HL-60 (cell line): ENCODE data around the gene MRPS2.
A peak's percentile ranks its signal among the peaks of the same experiment; 100 is the strongest.

Source experiments
- DNase-seq, 2 experiments: peaks; one replicate each; pipeline ENCODE4 v3.0.0-alpha.2; 2010 to 2020; ENCODE audit warnings: low read depth in 1 of 2, low spot score in 1 of 2
- H3K27ac ChIP-seq: fragments of 250-450 bp; sonication (Bioruptor Pico); replicated peaks from 2 replicates; pipeline ENCODE4 v1.5.1; 2020; ENCODE audit warnings: mild to moderate bottlenecking, moderate library complexity
- H3K27me3 ChIP-seq: fragments of 250-450 bp; sonication (Bioruptor Pico); 2 replicates; pipeline ENCODE4 v1.5.1; 2021; ENCODE audit warnings: mild to moderate bottlenecking, moderate library complexity; ENCODE audit not compliant: insufficient read depth, poor library complexity, severe bottlenecking
- H3K4me3 ChIP-seq: replicated peaks from 2 replicates; pipeline ENCODE4 v1.5.1; 2011; ENCODE audit warnings: mild to moderate bottlenecking, control low read depth, low read length; ENCODE audit not compliant: insufficient read depth
- GABPA ChIP-seq: IDR thresholded peaks from 2 replicates; pipeline ENCODE4 v1.6.1; 2012; ENCODE audit warnings: low read depth
- POLR2AphosphoS5 ChIP-seq: IDR thresholded peaks from 2 replicates; pipeline ENCODE4 v1.6.1; 2012; ENCODE audit warnings: low read depth
- SPI1 ChIP-seq: IDR thresholded peaks from 2 replicates; pipeline ENCODE4 v1.6.1; 2012; ENCODE audit warnings: low read depth, mild to moderate bottlenecking, borderline replicate concordance
- TF ChIP-seq, protein P1 (sequence below): IDR thresholded peaks from one replicate; pipeline ENCODE4 v1.5.1; 2011; ENCODE audit warnings: low read length, control low read depth, inconsistent platforms; ENCODE audit not compliant: insufficient read depth
- TF ChIP-seq, protein P2 (sequence below): IDR thresholded peaks from 2 replicates; pipeline ENCODE4 v1.6.1; 2012; ENCODE audit warnings: low read depth; ENCODE audit not compliant: insufficient replicate concordance

Gene MRPS2

DNA sequence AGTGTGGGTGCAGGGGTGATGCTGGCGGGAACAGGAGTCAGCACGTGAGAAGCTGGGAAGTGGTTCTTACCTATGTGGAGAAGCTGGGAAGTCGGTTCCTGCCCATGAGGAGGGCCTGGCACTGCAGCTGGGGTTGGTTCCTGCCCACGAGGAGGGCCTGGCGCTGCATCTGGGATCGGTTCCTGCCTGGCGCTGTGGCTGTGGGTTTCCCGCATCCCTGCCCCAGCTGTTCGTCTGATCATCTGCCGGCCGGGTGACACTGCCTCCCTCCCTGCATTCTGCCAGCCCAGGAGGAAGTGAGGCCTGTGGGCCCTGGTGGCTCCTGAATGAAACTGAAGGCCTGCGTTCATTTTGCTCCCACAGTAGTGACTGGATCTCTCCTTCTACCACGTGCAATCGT lies 50.5 kb downstream of the MRPS2 start:
- Histone ChIP-seq H3K27ac (no peak overlapping the region), H3K27me3 (peaks cover 2% of the 10 kb centered on the region), H3K4me3 (no peak overlapping the region)
- DNase-seq: peak in 1 of 2 experiments; percentile 4
- TF ChIP-seq POLR2AphosphoS5: no peak
- peak; percentile 15; the same call in 1 of the 2 replicates for TF ChIP-seq SPI1

DNA sequence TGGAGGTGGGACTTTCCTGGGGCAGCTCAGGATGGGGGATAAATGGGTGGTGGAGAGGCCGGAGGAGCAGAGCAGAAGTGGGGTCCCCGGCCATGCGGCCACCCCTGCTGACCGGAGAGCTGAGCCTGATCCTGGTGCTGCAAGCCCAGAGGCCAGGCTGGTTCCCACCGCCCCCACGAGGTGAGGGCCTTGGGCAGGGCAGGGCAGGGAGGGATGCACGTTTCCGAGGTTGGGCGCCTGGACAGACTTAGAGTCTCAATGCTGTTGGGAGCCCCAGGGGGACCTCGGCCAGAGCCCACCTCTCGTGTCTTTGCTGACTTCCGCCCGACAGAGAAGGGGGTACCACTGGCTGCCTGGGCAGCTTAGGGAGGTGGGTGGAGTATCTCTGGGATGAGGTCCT lies 51.0 kb downstream of the MRPS2 start:
- Histone ChIP-seq H3K27ac (no peak overlapping the region), H3K27me3 (peaks cover 2% of the 10 kb centered on the region), H3K4me3 (no peak overlapping the region)
- no peak for DNase-seq
- TF ChIP-seq GABPA (no peak), SPI1 (no peak)
- TF ChIP-seq, protein P1, sequence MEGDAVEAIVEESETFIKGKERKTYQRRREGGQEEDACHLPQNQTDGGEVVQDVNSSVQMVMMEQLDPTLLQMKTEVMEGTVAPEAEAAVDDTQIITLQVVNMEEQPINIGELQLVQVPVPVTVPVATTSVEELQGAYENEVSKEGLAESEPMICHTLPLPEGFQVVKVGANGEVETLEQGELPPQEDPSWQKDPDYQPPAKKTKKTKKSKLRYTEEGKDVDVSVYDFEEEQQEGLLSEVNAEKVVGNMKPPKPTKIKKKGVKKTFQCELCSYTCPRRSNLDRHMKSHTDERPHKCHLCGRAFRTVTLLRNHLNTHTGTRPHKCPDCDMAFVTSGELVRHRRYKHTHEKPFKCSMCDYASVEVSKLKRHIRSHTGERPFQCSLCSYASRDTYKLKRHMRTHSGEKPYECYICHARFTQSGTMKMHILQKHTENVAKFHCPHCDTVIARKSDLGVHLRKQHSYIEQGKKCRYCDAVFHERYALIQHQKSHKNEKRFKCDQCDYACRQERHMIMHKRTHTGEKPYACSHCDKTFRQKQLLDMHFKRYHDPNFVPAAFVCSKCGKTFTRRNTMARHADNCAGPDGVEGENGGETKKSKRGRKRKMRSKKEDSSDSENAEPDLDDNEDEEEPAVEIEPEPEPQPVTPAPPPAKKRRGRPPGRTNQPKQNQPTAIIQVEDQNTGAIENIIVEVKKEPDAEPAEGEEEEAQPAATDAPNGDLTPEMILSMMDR: no peak
- TF ChIP-seq, protein P2, sequence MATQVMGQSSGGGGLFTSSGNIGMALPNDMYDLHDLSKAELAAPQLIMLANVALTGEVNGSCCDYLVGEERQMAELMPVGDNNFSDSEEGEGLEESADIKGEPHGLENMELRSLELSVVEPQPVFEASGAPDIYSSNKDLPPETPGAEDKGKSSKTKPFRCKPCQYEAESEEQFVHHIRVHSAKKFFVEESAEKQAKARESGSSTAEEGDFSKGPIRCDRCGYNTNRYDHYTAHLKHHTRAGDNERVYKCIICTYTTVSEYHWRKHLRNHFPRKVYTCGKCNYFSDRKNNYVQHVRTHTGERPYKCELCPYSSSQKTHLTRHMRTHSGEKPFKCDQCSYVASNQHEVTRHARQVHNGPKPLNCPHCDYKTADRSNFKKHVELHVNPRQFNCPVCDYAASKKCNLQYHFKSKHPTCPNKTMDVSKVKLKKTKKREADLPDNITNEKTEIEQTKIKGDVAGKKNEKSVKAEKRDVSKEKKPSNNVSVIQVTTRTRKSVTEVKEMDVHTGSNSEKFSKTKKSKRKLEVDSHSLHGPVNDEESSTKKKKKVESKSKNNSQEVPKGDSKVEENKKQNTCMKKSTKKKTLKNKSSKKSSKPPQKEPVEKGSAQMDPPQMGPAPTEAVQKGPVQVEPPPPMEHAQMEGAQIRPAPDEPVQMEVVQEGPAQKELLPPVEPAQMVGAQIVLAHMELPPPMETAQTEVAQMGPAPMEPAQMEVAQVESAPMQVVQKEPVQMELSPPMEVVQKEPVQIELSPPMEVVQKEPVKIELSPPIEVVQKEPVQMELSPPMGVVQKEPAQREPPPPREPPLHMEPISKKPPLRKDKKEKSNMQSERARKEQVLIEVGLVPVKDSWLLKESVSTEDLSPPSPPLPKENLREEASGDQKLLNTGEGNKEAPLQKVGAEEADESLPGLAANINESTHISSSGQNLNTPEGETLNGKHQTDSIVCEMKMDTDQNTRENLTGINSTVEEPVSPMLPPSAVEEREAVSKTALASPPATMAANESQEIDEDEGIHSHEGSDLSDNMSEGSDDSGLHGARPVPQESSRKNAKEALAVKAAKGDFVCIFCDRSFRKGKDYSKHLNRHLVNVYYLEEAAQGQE: no peak

DNA sequence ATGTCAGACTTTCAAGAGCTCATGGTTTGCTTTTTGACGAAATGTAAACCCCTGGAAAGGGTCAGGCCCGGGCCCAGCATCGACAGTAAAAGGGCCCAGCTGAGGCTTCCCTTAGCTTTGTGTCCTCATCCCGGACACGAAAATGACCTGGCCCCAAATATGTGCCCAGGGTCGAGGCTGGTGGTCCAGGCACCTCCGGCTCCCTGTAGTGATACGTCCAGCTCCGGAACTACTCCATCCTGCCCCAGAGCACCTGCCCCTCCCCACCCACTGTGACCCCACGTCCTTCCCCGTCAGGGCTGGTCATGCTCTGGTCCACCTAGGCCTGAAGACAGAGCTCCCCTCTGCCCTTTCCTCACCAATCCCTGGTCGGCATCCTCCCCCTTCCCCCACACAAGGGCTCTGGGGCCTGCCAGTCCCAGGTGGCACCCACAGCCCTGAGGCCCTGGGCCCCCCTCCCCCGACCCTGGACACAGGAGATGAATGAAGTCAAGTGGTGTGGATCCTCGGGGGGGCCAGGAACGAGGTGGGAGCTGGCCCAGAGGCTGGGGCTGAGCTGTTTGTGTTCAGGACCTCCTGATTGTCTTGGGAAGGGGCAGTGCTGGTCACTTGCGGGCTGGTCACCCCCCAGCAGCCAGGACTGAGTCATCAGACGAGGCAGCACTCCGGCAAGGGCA lies 51.7 kb downstream of the MRPS2 start:
- peaks cover 2% of the 10 kb centered on the region for H3K27me3 ChIP-seq
- TF ChIP-seq POLR2AphosphoS5 (no peak), GABPA (no peak), SPI1 (no peak)
- TF ChIP-seq, protein P1: no peak
- TF ChIP-seq, protein P2: no peak
- DNase-seq: no peak
- H3K4me3 ChIP-seq: no peak overlapping the region
- H3K27ac ChIP-seq: no peak overlapping the region

DNA sequence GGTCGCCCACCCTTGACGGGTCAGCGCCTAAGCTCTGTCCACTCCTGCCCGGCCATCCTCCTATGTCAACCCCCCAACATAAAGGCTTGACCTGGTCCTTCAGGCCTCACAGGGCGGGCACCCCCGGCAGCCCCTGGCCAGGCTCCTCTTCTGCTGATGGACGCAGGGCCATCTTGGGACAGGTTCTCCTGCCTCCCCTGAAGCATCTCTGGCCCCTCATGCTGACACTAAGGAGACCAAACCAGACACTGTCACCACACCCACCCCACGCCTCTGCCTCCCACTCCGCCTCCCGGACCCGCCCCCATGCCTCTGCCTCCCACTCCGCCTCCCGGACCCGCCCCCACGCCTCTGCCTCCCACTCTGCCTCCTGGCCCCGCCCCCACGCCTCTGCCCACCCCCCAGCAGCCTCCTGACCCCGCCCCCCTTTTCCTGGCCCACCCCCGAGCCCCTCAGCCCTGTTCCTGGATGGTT lies 52.3 kb downstream of the MRPS2 start:
- peaks cover 2% of the 10 kb centered on the region for H3K27me3 ChIP-seq
- no peak overlapping the region for H3K27ac ChIP-seq
- H3K4me3 ChIP-seq: no peak overlapping the region
- no peak for DNase-seq
- TF ChIP-seq GABPA (no peak), SPI1 (no peak), POLR2AphosphoS5 (no peak)
- TF ChIP-seq, protein P1: no peak
- TF ChIP-seq, protein P2: no peak
